GM12873 (cell line): ENCODE measurements around the gene RND1.
A peak's percentile ranks its signal among the peaks of the same experiment; 100 is the strongest.

ENCODE experiments used
- CTCF ChIP-seq: IDR thresholded peaks from 2 replicates; pipeline ENCODE4 v1.5.1; 2012; ENCODE audit warnings: low read depth, mild to moderate bottlenecking, moderate library complexity, low read length, control low read depth; ENCODE audit not compliant: insufficient read depth; ENCODE audit errors: missing control alignments

Gene RND1

GRCh38 chr12:48815126-48816110 is 50.3 kb downstream of the RND1 start:
- TF ChIP-seq CTCF = no peak

GRCh38 chr12:48814262-48815125 is 51.2 kb downstream of the RND1 start:
- peak; percentile 98 for TF ChIP-seq CTCF

- TF ChIP-seq CTCF = no peak
Measured at GRCh38 chr12:48813465-48814261, 52.0 kb downstream of the RND1 start.

GRCh38 chr12:48812389-48812788 is 53.3 kb downstream of the RND1 start:
- no peak for TF ChIP-seq CTCF

GRCh38 chr12:48811437-48812090 is 54.1 kb downstream of the RND1 start:
- TF ChIP-seq CTCF = no peak

GRCh38 chr12:48810903-48811431 is 54.7 kb downstream of the RND1 start:
- no peak for TF ChIP-seq CTCF
